Muscle of leg (tissue), 11 donors: ENCODE results near the gene COL13A1. TPM values are rescaled to one million over a fixed set of nuclear protein-coding genes. Genes with fewer than 3 reads are reported as not detected.

ENCODE experiments used
- DNase-seq: peaks from one replicate; pipeline ENCODE4 v3.0.0; 2013
- H3K27ac ChIP-seq: one replicate; pipeline ENCODE4 v1.5.1; 2013; ENCODE audit warnings: mild to moderate bottlenecking, low read length, control low read depth
- H3K27me3 ChIP-seq: one replicate; pipeline ENCODE4 v1.6.1; 2013; ENCODE audit warnings: low read length; ENCODE audit not compliant: control insufficient read depth, insufficient read depth
- H3K36me3 ChIP-seq: one replicate; pipeline ENCODE4 v1.6.1; 2013; ENCODE audit warnings: low read length; ENCODE audit not compliant: control insufficient read depth, insufficient read depth
- H3K4me1 ChIP-seq: one replicate; pipeline ENCODE4 v1.6.1; 2013; ENCODE audit warnings: low read length; ENCODE audit not compliant: control insufficient read depth, insufficient read depth
- H3K4me3 ChIP-seq: one replicate; pipeline ENCODE4 v1.5.1; 2013; ENCODE audit warnings: low read length, control low read depth
- H3K9me3 ChIP-seq: replicated peaks from 2 replicates; pipeline ENCODE4 v1.6.1; 2013; ENCODE audit warnings: low read depth, low read length; ENCODE audit not compliant: control insufficient read depth
- WGBS: methylation state at CpG from one replicate; pipeline ENCODE4 v1.1.5; 2013; ENCODE audit warnings: missing lambda C conversion rate; ENCODE audit not compliant: insufficient coverage; 5-methylcytosine and 5-hydroxymethylcytosine counted together
- polyA plus RNA-seq, 8 donors: library from polyadenylated mRNA; unstranded; fragments of 120-200 nt; gene quantifications; one replicate each; pipeline versions ENCODE4 v1.2.1 to v1.2.3, GENCODE V29; 2013; ENCODE audit warnings: inconsistent platforms in 1 of 8, low replicate concordance in 1 of 8; ENCODE audit not compliant: insufficient read length in 8 of 8, insufficient read depth in 1 of 8
- total RNA-seq: library from RNA; stranded (reverse); fragments of 120-200 nt; gene quantifications from one replicate; pipeline ENCODE4 v1.2.4, GENCODE V29; 2013

Gene COL13A1
- total and polyA plus RNA-seq, 9 donors: 4.8 to 26.7 (median 11.6) TPM

- DNase-seq: no peak
- H3K27ac ChIP-seq: no peak overlapping the region
- H3K9me3 ChIP-seq: no peaks in the 10 kb centered on the region
- no peak overlapping the region for H3K4me3 ChIP-seq
- H3K27me3 ChIP-seq: peaks cover 4% of the 10 kb centered on the region
- peaks cover 3% of the 10 kb centered on the region for H3K4me1 ChIP-seq
- 100% methylated on average over 1 of the region's 3 CpGs for WGBS
- no peaks in the 10 kb centered on the region for H3K36me3 ChIP-seq
These were observed 163.4 kb downstream of the COL13A1 start for GRCh38 chr10:69965086-69965485.

GRCh38 chr10:69965919-69966662 is 164.4 kb downstream of the COL13A1 start:
- no peaks in the 10 kb centered on the region for H3K36me3 ChIP-seq
- H3K4me3 ChIP-seq: no peak overlapping the region
- peaks cover 3% of the 10 kb centered on the region for H3K4me1 ChIP-seq
- no peak overlapping the region for H3K27ac ChIP-seq
- WGBS: 47% methylated on average over 10 of the region's 14 CpGs
- DNase-seq: peak; percentile 27
- H3K27me3 ChIP-seq: peaks cover 5% of the 10 kb centered on the region
- H3K9me3 ChIP-seq: no peaks in the 10 kb centered on the region

- DNase-seq: no peak
- no CpG with 5 or more reads among the region's 3 CpGs for WGBS
- H3K4me3 ChIP-seq: no peak overlapping the region
- no peaks in the 10 kb centered on the region for H3K36me3 ChIP-seq
- peaks cover 8% of the 10 kb centered on the region for H3K27me3 ChIP-seq
- no peak overlapping the region for H3K27ac ChIP-seq
- H3K4me1 ChIP-seq: no peaks in the 10 kb centered on the region
- H3K9me3 ChIP-seq: no peaks in the 10 kb centered on the region
These were observed 167.1 kb downstream of the COL13A1 start for GRCh38 chr10:69968830-69969229.

- peaks cover 8% of the 10 kb centered on the region for H3K27me3 ChIP-seq
- no peaks in the 10 kb centered on the region for H3K9me3 ChIP-seq
- no peak overlapping the region for H3K4me3 ChIP-seq
- DNase-seq: no peak
- no peaks in the 10 kb centered on the region for H3K4me1 ChIP-seq
- no peaks in the 10 kb centered on the region for H3K36me3 ChIP-seq
- WGBS: 90% methylated on average over 2 of the region's 3 CpGs
- no peak overlapping the region for H3K27ac ChIP-seq
These were observed 168.3 kb downstream of the COL13A1 start for GRCh38 chr10:69969977-69970376.

GRCh38 chr10:69972981-69973397 is 171.3 kb downstream of the COL13A1 start:
- Histone ChIP-seq H3K4me1 (no peaks in the 10 kb centered on the region), H3K27ac (no peak overlapping the region), H3K9me3 (peaks cover 5% of the 10 kb centered on the region), H3K27me3 (peaks cover 8% of the 10 kb centered on the region), H3K36me3 (no peaks in the 10 kb centered on the region), H3K4me3 (no peak overlapping the region)
- no CpG with 5 or more reads among the region's 3 CpGs for WGBS
- no peak for DNase-seq

- Histone ChIP-seq H3K9me3 (peaks cover 5% of the 10 kb centered on the region), H3K27ac (no peak overlapping the region), H3K4me1 (no peaks in the 10 kb centered on the region), H3K27me3 (peaks cover 8% of the 10 kb centered on the region), H3K36me3 (no peaks in the 10 kb centered on the region), H3K4me3 (no peak overlapping the region)
- DNase-seq: peak; percentile 50
These were observed 172.0 kb downstream of the COL13A1 start for GRCh38 chr10:69973678-69974077.

GRCh38 chr10:69974551-69975155 is 172.9 kb downstream of the COL13A1 start:
- peaks cover 8% of the 10 kb centered on the region for H3K27me3 ChIP-seq
- no peak overlapping the region for H3K27ac ChIP-seq
- H3K36me3 ChIP-seq: no peaks in the 10 kb centered on the region
- no peaks in the 10 kb centered on the region for H3K4me1 ChIP-seq
- H3K4me3 ChIP-seq: no peak overlapping the region
- no CpG with 5 or more reads among the region's 2 CpGs for WGBS
- peak; percentile 24 for DNase-seq
- H3K9me3 ChIP-seq: peaks cover 5% of the 10 kb centered on the region

GRCh38 chr10:69976795-69977546 is 175.3 kb downstream of the COL13A1 start:
- Histone ChIP-seq H3K9me3 (peaks cover 7% of the 10 kb centered on the region), H3K4me1 (no peaks in the 10 kb centered on the region), H3K27ac (no peak overlapping the region), H3K27me3 (no peaks in the 10 kb centered on the region), H3K36me3 (no peaks in the 10 kb centered on the region), H3K4me3 (no peak overlapping the region)
- WGBS: no CpG with 5 or more reads among the region's 3 CpGs
- DNase-seq: no peak

GRCh38 chr10:69979174-69979573 is 177.5 kb downstream of the COL13A1 start:
- H3K4me1 ChIP-seq: no peaks in the 10 kb centered on the region
- no peaks in the 10 kb centered on the region for H3K36me3 ChIP-seq
- no peaks in the 10 kb centered on the region for H3K27me3 ChIP-seq
- H3K27ac ChIP-seq: no peak overlapping the region
- H3K9me3 ChIP-seq: peaks cover 7% of the 10 kb centered on the region
- no peak for DNase-seq
- no peak overlapping the region for H3K4me3 ChIP-seq

GRCh38 chr10:69980672-69981071 is 179.0 kb downstream of the COL13A1 start:
- H3K27me3 ChIP-seq: peaks cover 2% of the 10 kb centered on the region
- no peak overlapping the region for H3K4me3 ChIP-seq

More at GRCh38 chr10:69980672-69981071, 179.0 kb downstream of the COL13A1 start:
- no peaks in the 10 kb centered on the region for H3K36me3 ChIP-seq
- no peaks in the 10 kb centered on the region for H3K4me1 ChIP-seq
- no peak for DNase-seq
- peaks cover 7% of the 10 kb centered on the region for H3K9me3 ChIP-seq
- no peak overlapping the region for H3K27ac ChIP-seq
- no CpG with 5 or more reads among the region's 2 CpGs for WGBS
